ENCODE results near the gene IFITM5.

- TF ChIP-seq CTCF (IDR thresholded peaks at IDR 0.05) (no peak), POLR2A (IDR thresholded peaks at IDR 0.05) (no peak)
Measured at GRCh38 chr11:303363-303762, 4.0 kb upstream of the IFITM5 start.

Data from thyroid gland (tissue), 4 donors.